Testis (tissue), 2 donors: ENCODE data around the gene CARD9.

Source experiments
- POLR2A ChIP-seq: fragments of 450-650 bp; IDR thresholded peaks from one replicate; pipeline ENCODE4 v1.6.1; 2017; ENCODE audit warnings: antibody characterized with exemption, mild to moderate bottlenecking, moderate library complexity
- TF ChIP-seq, protein P1 (sequence below), 3 experiments: fragments of 450-650 bp in 2 of 3; fragments of 200-600 bp in 1 of 3; sonication (generic) in 1 of 3; IDR thresholded peaks; one replicate each; pipeline ENCODE4 v1.5.1; 2016 to 2019; ENCODE audit warnings: antibody characterized with exemption in 3 of 3, mild to moderate bottlenecking in 2 of 3, moderate library complexity in 1 of 3

DNA sequence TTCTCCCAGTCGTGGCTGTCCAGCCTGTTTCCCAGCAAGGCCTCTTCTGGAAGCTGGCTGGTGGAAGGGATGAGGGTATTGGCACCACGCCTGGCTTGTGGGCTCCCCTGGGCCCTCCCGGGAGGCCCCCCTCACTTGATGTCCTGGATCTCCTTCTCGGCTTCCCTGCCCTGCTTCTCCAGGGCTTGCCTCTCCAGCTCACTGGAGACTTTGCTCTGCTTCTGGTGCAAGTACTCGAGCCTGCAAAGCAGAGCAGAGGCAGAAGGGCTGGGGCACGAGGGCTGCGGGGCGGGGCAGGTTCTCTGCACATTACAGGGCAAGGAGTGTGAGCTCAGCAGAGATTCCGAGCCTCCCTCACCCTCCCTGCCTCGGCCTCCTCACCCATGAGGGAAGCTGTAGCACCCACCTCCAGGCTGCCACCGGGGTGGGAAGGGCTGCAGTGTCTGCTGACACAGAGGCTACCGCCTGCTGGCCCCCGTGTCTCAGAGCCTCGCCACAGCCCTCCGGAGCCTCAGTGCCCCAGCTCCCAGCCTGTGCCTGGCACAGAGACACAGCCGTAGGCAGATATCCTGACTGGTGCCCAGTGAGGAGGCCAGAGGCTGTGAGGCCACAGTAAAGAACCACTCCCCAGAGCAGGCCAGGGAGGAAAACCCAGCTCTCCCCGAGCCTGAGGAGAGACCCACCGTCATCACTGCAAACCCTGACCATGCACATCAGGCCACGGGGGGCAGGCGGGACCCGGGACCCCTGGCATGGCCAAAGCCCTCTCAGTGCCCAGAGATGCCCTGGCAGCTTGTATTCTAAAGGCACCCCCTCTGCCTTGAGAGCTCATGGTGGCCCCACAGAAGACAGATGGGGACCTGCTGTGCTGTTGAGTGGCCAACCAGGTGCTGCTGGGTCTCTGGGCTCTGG lies 19.3 kb upstream of the CARD9 start:
- TF ChIP-seq, protein P1, sequence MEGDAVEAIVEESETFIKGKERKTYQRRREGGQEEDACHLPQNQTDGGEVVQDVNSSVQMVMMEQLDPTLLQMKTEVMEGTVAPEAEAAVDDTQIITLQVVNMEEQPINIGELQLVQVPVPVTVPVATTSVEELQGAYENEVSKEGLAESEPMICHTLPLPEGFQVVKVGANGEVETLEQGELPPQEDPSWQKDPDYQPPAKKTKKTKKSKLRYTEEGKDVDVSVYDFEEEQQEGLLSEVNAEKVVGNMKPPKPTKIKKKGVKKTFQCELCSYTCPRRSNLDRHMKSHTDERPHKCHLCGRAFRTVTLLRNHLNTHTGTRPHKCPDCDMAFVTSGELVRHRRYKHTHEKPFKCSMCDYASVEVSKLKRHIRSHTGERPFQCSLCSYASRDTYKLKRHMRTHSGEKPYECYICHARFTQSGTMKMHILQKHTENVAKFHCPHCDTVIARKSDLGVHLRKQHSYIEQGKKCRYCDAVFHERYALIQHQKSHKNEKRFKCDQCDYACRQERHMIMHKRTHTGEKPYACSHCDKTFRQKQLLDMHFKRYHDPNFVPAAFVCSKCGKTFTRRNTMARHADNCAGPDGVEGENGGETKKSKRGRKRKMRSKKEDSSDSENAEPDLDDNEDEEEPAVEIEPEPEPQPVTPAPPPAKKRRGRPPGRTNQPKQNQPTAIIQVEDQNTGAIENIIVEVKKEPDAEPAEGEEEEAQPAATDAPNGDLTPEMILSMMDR (IDR thresholded peaks at IDR 0.05) = no peak
- no peak for TF ChIP-seq POLR2A
